GM19240 (cell line): ENCODE results near the gene ATL2.
"Not testable (repeated sequence)": the region's sequence is repeated elsewhere in the genome, so short reads cannot be mapped to it uniquely, and the experiment has no call there.

ENCODE experiments used
- DNase-seq: peaks from one replicate; pipeline ENCODE4 v3.0.0; 2011; ENCODE audit warnings: low spot score; ENCODE audit not compliant: insufficient read length

Gene ATL2

GRCh38 chr2:38274286-38275276 is 102.5 kb downstream of the ATL2 start:
- no peak for DNase-seq

DNA sequence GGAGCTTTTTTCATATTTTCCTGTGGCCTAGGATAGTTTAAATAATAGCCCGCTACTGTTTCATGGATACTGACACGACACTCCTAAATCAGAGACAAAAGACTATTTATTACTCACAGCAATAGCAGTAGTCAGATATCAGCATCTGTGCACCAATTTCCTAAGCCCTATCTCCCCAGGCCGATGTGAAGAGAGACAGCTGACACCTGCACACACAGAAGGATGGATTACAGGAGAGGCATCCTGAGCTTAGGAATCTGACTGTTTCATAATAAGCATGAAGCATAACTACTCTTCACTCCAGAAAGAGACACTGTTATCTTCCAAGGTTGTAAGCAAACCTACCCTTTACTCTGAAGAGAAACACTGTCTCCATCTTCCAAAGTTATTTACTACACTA is 105.4 kb downstream of the ATL2 start:
- no peak for DNase-seq

DNA sequence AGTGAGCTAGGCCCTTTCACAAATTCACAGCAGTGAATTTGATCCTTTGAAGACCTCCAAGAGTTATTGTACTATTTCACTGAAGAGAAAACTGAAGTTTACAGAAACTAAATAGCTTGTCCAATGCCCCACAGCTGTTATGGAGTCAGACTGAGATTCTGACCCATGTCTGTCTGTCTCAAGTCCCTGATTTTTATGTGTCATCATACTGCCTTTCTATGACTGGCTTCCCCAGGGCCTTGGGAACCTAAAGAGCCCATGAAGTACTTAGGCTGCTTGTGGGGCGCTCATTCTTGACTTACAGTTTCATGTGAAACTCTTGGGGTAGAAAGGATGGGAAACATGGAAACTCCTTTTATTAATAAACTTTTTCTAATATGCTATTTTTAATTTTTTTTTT is 107.7 kb downstream of the ATL2 start:
- no peak for DNase-seq

DNA sequence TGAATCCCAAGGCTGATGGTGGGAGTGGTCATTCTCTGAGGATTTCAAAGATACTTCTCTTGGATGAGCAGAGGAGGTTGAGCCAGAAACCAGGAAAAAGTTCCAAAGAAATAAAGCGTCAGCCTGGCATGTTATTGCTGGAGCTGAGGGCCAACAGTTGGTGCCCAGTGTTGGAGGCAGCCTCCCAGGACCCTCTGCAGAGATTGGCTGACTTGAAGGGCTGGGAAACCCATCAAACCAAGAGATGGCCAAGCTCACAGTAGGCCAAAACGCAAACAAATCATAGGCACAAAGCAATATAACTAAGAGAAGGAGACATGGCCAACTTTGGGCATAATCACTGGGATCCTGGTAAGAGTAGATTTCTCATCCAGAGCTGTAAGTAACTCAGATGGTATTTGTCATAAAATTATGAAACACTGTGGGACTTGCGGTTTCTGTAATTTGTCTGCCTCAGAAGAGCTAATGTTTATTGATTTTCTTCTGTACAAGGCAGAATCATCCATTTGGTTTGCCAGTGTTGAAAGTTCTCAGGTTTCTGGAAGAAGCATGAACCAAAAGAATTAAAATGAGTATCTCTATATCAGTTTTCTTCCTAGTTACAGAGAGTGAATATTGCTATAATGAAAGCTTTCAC is 108.3 kb downstream of the ATL2 start:
- no peak for DNase-seq

GRCh38 chr2:38268001-38268400 is 109.1 kb downstream of the ATL2 start:
- DNase-seq = no peak

- DNase-seq = no peak
Measured at GRCh38 chr2:38267270-38267925, 109.7 kb downstream of the ATL2 start.

- no peak for DNase-seq
Measured at GRCh38 chr2:38266382-38267061, 110.6 kb downstream of the ATL2 start.

DNA sequence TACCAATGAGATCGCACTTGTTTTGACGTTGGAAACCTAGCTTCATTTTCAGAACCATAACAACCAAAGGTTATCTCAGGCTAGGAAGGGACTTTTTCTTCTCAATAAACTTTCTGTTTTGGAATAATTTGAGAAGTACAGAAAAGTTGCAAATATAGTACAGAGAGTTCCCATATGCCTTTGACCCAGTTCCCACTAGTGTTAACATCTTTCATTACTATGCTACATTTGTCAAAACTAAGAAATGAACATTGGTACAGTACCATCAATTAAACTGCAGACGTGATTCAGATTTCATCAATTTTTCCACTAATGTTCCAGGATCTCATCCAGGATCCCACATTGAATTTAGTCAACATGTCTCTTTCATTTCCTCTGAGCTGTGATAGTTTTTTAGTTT is 111.6 kb downstream of the ATL2 start:
- DNase-seq = no peak

DNA sequence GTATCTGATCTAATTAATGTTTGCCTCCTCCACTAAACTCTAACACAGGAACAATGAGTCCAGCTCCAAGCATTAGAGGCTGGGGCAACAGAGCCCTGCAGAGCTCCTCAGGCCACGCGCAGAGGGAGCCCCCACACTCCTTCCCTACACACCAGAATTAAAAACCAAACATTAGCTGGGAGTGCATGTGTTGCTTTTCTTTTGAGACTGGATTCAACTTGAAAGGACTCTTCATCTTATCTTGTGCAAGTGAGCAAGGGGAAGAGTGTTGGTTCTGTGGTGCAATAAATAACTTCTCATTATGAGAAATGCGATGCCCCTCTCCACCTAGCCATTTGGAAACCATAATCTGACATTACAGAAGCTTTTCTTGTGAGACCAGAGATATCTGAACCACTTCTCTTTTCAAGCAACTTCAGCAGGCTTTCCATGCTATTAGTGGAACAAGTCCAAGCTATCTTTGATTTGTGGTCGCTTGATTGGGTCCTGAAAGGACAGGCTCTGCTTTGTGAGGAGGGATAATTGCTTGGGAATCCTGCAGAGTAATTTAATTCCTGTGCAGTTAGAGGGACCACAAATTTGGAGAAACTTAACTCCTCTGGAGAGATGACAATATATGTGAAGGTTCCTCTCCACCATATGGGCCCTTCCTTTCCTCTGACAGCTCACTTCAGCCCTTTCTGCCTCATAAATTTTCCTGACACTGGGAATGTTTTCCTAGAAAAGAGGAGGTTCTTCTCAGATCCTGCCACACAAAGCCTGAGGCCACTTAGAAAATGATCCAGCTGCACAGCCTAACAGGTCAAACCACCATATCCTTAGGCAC is 112.5 kb downstream of the ATL2 start:
- no peak for DNase-seq

GRCh38 chr2:38263293-38263692 is 113.8 kb downstream of the ATL2 start:
- no peak for DNase-seq

DNA sequence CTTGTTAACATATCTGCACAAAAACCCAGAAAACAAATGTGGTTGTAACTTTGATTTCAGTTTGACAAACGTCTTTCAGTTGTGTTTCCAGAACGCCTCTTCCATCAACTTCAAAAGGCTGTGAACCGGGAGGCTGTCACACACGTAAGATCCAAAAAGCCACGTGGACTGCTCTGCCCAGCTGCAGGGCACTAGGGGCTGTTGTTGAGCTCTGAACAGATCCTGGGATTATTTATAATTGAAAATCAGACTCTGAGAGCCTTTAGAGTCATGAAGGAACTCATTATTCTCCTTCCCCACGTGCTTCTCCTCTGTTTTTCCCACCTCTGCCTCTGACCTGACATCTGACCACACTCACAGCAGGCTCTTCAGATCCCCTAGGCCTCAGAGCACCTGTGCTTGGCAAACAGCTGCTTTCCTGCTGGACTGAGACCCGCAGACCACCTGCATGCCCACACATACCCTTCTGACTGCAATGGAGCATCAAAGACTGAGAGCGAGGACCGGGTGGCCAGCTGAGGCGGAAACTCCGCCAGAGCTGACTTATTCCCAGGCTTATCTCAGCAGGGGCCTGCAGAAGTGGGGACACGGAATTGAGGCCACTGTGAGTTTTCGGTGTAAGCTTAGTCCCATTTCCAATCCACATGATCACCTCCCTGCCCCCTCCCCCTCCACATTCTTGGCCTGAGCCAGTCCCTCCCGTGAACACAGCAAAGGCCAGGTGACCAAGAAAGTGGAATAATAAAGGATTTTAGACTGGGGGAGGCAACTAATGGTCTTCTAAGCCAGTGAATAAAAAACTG is 114.8 kb downstream of the ATL2 start:
- DNase-seq = no peak

DNA sequence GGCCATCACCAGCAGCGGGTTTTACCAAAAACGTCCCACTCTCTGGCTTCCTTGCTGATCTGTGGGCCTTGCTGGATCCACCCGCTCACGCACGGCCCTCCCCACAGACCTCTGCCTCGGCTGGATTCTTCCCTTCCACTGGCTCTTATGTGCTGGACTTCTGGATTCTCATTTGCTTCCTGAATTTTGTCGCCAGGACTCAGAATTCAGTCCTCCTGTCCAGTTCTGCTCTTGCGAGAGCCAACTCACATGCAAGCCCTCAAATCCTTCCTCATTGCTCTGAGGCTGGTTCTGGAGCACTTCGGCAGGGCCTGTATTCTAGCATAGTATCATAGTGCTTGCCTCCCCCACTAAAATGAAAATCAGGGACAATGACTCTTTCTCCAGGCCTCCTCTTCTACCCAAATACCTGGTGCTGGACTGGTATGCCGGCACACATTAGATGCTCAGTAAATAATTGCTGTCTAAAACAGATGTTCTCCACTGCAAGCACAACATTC is 115.5 kb downstream of the ATL2 start:
- no peak for DNase-seq

- no peak for DNase-seq
Measured at GRCh38 chr2:38260972-38261371, 116.1 kb downstream of the ATL2 start.

DNA sequence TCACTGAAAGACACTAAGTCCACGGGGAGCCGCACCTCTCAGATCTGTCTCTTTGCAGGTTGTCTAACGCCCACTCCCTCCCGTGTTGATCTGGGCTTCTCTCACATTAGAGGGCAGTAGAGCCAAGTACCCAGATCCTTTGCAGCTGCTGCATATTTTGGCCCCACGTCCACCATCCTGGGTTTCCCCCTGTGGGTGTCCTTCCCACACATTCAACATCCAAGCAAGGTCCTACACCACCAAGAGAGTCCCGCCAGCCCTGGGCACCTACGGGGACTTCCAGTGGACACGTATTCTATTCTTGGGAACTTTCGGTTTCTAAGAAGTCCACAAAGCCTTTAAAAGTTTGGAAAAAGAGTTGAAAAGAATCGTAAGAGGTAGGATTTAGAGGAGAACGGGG is 116.6 kb downstream of the ATL2 start:
- no peak for DNase-seq

DNA sequence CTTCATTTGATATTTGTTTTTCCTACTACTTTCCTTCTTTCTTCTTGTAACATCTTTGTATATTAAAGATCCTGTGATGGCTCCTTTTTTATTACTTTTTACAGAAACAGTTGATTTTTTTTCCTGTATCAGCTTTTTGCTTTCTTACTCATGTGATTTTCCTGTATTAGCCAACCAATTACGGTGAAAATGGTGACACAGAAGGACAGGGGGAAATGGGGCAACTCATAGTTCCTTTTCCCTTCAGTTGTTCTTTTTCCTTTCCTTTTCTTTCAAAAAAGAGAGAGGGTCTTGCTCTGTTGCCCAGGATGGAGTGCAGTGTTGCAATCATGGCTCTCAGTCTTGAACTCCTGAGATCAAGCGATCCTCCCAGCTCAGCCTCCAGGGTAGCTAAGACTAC is 117.8 kb downstream of the ATL2 start:
- DNase-seq = no peak

DNA sequence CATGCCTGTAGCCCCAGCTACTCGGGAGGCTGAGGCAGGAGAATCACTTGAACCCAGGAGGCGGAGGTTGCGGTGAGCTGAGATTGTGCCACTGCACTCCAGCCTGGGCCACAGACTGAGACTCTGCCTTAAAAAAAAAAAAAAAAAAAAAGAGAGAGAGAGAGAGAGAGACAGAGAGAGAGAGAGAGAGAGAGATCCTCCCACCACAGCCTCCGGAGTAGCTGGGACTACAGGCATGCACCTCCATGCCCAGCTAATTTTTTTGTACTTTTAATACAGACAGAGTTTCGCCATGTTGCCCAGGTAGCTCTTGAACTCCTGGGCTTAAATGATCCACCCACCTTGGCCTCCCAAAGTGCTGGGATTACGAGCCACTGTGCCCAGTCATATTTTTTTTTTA is 119.4 kb downstream of the ATL2 start:
- DNase-seq = not testable (repeated sequence)

GRCh38 chr2:38256610-38257009 is 120.5 kb downstream of the ATL2 start:
- no peak for DNase-seq

GRCh38 chr2:38255211-38255610 is 121.9 kb downstream of the ATL2 start:
- DNase-seq = no peak

DNA sequence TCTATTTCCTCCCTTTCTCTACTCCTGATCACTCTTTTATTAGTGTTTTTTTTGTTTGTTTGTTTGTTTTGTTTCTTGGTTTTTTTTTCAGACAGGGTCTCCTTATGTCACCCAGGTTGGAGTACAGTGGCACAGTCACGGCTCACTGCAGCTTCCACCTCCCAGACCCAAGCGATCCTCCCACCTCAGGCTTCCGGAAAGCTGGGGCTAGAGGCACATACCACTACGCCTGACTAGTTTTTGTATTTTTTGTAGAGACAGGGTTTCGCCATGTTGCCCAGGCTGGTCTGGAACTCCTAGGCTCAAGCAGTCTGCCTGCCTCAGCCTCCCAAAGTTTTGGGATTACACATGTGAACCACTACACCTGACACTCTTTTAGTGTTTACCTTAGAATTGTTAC is 122.3 kb downstream of the ATL2 start:
- DNase-seq = no peak

DNA sequence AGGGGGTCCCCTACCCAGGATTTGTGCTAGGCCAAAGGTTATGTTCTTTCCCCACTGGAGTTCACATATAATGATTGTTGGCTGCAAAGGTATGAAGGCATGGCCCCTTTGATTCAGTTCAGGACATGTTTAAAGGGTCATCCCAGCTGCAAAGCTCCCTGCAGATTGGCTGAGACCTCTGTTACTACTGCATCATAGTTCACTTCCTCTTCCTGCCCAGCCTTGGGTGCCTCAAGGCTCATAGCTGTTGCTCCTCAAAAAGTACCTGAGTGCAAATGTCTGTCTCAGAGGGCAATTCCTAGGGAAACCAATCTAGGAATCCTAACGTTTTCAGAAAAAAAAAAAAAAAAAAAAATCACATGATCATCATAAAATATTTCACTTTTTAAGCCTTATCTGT is 125.1 kb downstream of the ATL2 start:
- no peak for DNase-seq
